ENCODE data around the gene KMT2E. TPM values are rescaled to one million over a fixed set of nuclear protein-coding genes. Genes with fewer than 3 reads are reported as not detected.

Gene KMT2E
- total RNA-seq, 1 experiment from 2014 or later = 38.2 TPM

- H2AK5ac ChIP-seq (ENCODE audit: insufficient read length, low read length) = no peak overlapping the region
- no CpG with 5 or more reads among the region's 5 CpGs for WGBS (ENCODE audit: extremely low coverage, insufficient read length, low lambda C conversion rate)
- no peak overlapping the region for H3K9ac ChIP-seq (ENCODE audit: extremely low read depth, insufficient read length, low read length)
- no peaks in the 10 kb centered on the region for H3K27me3 ChIP-seq (ENCODE audit: insufficient read depth, low read length)
- Mint-ChIP-seq H3K36me3 (ENCODE audit: insufficient read depth in 1 of 3, low read depth in 3 of 3) (no peaks in the 10 kb centered on the region), H3K27me3 (ENCODE audit: low read depth) (no peaks in the 10 kb centered on the region), H3K4me3 (peak overlapping the region; percentile 96 to 98), H3K27ac (peak overlapping the region; percentile 36 to 100 (median 100); a peak in 5 of 7 replicates), H3K9me3 (no peaks in the 10 kb centered on the region), H3K4me1 (peaks cover 54 to 75% of the 10 kb centered on the region in 2 experiments)
- H2BK5ac ChIP-seq (ENCODE audit: insufficient read length, low read length) = no peak overlapping the region
- H3T11ph ChIP-seq (ENCODE audit: low read length) = no peak overlapping the region
- TF ChIP-seq CTCF (conservative IDR thresholded peaks at IDR 0.05) = no peak
- H4K8ac ChIP-seq (replicated peaks; ENCODE audit: insufficient read length, low read depth, low read length) = no peak overlapping the region
- DNase-seq = no peak
- H3K56ac ChIP-seq (ENCODE audit: insufficient read length, low read depth, low read length) = no peak overlapping the region
- H2BK120ac ChIP-seq (ENCODE audit: low read depth, low read length, poor library complexity, severe bottlenecking) = no peak overlapping the region
- no peak overlapping the region for H3K23ac ChIP-seq (ENCODE audit: insufficient read length, low read depth, low read length)
- H4K5ac ChIP-seq (ENCODE audit: insufficient read length, low read depth, low read length) = no peak overlapping the region
- H3K14ac ChIP-seq (ENCODE audit: insufficient read depth, low read length) = no peak overlapping the region
- no peak overlapping the region for H4K91ac ChIP-seq (ENCODE audit: insufficient read length, low read depth, low read length)
- H3K23me2 ChIP-seq (ENCODE audit: insufficient read length, low read depth, low read length, poor library complexity, severe bottlenecking) = peaks cover 4% of the 10 kb centered on the region
- H2BK20ac ChIP-seq (ENCODE audit: low read depth, low read length, poor library complexity, severe bottlenecking) = no peak overlapping the region
- H4K20me1 ChIP-seq (ENCODE audit: control insufficient read depth, insufficient read depth, insufficient read length) = no peaks in the 10 kb centered on the region
- H3K9me3 ChIP-seq (ENCODE audit: control insufficient read depth, low read depth, low read length) = no peaks in the 10 kb centered on the region
- H3K4me2 ChIP-seq (ENCODE audit: insufficient read depth, insufficient read length, low read length) = peak overlapping the region; percentile 55
- H2BK12ac ChIP-seq (ENCODE audit: insufficient read length, low read depth, low read length) = no peak overlapping the region
- no peak overlapping the region for H2BK15ac ChIP-seq (ENCODE audit: low read depth, low read length)
- peaks cover 2% of the 10 kb centered on the region; the same call in 1 of the 2 replicates for H3K79me2 ChIP-seq (ENCODE audit: insufficient read depth, low read length)
- H3K4ac ChIP-seq (ENCODE audit: low read depth, low read length) = no peak overlapping the region
- no peak overlapping the region for H3K18ac ChIP-seq (ENCODE audit: insufficient read length, low read depth, low read length)
- no peak overlapping the region for H2AFZ ChIP-seq (ENCODE audit: low read length)
- no peak overlapping the region for H3K27ac ChIP-seq (ENCODE audit: insufficient read length, low read depth, low read length)
- no peaks in the 10 kb centered on the region for H3K79me1 ChIP-seq (ENCODE audit: insufficient read depth, low read depth, low read length, poor library complexity, severe bottlenecking)
- no peaks in the 10 kb centered on the region; the same call in 1 of the 2 replicates for H3K4me1 ChIP-seq (ENCODE audit: insufficient read depth, low read length)
These were observed 31.5 kb upstream of the KMT2E start for GRCh38 chr7:104982308-104983075.
